CD4-positive, alpha-beta T cell treated with Interleukin-2 at 100 ng/mL for 4 hours (primary cell): Measurements from ENCODE around the gene HYAL2.

ENCODE experiments used
- DNase-seq: peaks from one replicate; pipeline ENCODE4 v3.0.0-alpha.2; 2020; ENCODE audit warnings: low spot score

Gene HYAL2, protein sequence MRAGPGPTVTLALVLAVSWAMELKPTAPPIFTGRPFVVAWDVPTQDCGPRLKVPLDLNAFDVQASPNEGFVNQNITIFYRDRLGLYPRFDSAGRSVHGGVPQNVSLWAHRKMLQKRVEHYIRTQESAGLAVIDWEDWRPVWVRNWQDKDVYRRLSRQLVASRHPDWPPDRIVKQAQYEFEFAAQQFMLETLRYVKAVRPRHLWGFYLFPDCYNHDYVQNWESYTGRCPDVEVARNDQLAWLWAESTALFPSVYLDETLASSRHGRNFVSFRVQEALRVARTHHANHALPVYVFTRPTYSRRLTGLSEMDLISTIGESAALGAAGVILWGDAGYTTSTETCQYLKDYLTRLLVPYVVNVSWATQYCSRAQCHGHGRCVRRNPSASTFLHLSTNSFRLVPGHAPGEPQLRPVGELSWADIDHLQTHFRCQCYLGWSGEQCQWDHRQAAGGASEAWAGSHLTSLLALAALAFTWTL

DNA sequence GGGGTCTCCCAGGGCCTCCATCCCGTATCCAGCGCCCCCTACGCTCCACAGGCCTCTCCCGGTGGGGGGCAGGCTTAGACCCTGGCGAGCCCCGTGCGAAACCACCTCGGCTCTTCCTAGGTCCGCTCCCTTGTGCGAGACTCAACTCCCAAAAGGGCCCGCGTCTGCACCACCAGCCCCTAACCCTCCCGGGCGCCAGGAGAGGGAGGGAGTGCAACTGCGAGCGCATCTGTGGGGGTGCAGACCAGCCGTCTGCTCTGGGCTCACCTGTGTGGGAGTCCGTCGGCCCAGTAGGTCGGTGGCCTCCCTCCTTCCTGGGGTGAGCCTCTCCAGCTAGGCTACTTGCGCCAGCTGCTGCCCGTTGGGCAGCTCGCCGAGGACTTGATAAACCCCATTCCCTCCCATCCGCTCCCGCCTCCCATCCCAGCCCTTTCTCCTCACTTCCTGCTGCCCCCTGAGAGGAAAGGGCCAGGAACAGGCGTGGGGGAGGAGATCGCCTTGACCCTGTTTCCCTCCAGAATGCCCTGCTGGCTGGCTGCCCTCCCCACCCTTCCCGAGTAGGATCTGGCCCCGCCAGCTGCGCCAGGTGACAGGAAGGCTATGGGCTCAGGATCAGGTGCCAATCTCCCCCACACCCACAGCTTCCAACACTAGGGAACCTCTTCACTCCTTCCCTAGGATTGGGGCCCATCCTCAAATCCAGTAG, at the start of gene HYAL2:
HYAL2 (minus strand) TSS at position 360 of the 706 bp plus-strand sequence. CDS start 2,256 bp downstream, outside the sequence.
- no peak for DNase-seq

DNA sequence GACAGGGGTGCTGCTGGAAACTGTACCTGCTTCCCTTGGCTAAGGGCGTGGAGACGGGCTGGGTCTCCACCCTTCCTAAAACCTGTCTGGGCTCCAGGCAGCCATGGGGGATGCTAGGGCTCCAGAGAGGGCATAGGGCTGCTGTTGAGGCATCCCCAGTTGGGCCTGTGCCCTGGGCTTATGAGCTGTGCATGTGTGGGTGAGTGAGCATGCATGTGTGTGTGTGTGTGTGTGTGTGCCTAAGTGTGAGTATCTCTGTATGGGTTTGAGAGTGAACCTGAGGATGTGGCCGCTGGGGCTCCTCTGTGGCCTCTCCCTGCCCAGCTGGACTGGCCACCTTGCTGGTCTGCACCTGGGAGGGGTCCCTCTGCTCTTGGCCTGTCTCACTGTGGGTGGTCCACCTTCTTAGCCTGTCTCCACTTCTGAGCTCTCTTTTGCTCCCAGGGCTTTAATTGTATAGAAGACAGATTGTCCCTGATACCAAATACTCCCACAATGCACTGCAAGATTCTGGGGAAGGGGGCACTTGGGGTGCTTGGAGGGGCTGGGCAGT, 48.7 kb upstream of the HYAL2 start:
- no peak for DNase-seq

DNA sequence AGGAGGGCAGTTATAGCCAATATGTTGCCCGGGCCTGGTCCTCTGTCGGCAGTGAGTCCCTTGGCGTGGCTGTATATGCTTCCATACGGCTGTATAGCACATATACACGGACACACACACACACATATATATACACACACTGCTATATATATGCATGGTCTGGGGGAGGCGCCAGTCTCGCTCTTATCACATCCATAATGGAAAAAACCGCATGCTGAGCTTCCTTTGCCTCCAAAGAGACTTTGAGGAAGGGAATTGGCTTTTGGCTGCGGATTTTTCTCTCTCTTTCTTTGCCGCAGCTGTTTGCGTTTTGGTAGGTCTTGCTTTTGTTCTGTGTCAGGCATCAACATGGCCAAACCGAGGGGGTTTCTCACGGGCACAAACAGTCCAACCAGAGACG, 48.0 kb upstream of the HYAL2 start:
- no peak for DNase-seq

DNA sequence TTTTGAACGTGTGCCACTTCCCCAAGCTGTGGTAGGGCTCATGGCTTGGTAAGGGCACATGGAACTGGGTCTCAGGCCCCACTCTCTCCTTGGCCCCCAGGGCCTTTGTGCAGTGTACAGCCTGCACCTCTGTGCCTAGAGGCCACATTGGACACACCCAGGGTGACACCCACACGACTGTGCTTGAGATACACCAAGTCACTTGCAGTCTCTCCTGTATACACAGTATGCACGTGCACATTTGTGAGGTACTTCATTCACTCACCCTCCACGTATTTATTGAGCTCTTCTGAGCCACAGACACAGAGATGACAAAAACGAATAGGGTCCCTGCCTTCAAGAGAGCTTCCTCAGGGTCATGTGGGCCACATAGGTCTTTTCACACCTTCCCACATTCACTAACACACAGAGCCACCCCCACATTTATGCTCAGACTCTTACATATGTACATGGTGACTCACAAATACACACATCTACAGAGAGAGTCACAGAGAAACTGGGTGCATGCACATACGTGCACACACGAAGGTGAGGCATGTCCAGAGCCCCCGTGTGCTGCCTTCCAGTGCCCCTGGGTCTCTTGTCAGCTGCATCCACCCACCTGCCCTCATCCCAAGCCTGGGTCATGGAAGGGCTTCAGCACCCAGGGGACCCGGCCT, 46.6 kb upstream of the HYAL2 start:
- DNase-seq = no peak

DNA sequence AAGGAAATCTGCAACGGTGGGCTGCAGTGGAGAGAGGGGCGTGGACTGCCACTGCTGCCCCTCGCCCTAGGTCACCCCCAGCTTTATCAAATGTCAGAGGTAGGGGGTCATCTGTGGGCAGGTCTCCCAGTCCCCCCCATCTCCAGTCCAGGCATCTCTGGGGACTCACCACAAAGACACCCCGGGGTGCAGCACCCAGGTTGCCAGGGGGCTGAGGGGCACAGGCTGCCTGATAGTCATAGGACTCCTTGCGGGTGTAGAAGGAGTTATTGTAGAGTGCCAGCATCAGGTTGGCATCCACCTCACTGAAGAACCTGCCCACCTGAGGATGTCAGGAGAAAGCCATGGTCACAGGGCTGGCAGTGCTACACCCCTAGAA, 43.3 kb upstream of the HYAL2 start:
- no peak for DNase-seq

DNA sequence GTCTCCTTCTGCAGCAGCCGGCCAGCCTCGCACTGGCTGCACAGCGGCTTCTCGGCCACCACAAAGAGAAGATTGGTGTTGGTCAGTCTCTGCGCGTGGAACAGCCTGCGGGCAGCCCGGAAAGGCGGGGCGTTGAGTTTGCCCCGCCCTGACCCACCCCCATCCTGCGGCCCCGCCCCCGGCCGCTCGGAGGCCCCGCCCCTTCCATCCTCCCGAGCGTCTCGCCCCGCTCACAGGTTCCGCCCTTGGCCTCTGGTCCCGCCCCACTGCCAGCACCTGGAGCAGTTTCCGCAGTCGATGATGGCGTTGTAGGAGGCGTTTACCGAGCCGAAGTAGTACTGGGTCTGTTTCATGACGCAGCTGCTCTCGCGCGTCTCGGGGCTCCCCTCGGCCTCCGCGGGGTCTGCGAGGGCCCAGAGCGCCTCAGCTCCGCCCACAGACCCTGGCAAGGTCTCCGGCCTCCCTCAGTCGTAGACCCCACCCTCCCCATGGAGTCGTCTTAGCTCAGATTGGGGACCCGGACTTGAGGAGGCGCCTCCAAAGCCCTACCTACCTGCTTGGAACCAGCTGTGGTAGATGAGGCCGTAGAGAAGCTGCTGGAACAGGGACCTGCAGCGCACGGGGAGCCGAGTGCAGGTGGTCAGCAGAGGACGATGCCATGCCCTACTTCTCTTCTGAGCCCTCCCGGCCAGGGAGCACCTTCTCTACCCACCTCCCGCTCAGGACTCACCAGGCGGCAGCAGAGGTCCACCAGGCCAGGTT, 42.7 kb upstream of the HYAL2 start:
- peak; percentile 95 for DNase-seq

DNA sequence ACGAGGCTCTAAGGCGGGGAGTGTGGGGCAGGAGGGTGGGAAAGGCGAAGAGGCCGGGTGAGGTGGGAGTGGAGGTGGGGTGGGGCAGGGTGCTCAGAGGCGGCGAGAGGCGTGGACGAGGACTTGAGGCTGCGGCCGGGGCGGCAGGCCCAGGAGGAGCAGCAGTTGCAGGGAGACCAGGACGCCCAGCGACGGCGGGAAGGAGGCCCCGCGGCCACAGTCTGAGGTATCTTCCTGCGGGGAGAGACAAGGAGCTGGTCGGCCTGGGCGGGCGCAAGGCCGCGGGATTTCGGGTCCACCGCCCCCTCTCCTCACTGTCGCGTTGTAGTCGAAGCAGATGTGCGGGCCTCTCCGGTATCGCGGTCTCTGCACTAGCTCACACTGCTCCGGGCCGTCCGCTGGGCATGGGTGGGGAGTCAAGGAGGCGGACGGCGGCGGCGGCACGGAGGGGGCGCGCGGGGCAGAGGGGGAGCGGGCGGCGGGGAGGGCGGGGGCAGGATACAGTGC, 42.1 kb upstream of the HYAL2 start:
- no peak for DNase-seq

DNA sequence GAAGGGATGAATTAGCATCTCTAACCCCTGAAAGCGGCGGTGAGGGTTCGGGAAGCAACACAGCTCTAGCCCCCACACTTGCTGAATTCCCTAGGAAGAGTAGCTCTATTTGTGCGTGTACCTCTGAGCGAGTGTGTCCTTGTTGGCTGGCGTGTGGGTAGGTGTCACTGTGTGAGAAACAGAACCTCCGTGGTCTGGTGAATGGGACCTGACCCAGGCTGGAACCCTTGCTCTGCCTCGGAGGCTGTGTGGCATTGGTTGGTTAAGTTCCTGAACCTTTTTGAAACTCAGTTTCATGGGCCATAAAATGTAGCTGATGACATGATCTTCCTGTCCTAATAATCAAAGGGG, 37.2 kb upstream of the HYAL2 start:
- no peak for DNase-seq

DNA sequence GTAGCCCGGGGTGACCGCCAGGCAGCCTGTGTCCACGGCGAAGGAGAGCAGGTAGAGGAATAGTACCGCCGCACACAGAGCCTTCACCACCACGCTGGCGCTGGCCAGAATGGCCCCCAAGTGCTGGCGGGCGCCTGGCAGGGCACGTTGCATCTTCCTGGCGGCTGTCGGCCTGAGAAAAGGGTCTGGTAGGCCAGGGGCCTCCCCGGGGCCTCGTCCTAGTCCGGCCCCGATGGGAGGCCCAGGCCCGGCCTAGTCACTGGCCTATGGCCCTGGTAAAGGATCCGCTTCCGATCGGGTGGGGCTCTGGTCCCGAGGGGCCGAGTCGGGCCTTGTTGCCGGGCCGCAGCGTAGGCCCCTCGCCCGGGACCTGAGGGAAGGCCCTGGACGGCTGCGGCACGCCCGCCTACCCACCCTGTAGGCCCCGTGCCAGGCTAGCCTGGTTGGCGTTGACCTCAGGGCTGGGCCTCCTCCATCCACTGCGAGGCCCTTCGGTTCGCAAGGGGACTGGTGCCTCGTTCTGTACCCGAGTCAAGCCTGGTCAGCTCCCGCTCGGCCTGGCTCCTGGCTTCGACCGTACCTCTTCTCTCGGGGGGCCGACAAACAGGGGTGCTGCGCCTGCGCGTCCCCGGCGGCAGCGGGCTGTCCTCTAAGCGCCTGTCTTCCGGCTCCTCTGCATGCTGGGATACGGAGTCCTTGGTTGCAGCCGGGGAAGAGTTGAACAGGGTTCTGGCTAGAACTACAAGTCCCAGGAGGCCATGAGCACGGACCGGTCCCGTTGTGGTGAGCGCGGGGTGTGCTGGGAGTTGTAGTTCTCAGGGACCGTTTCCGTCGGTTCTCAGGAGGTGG, 36.6 kb upstream of the HYAL2 start, which contains the start of gene TMEM115:
TMEM115 (minus strand) TSS at position 611 of the 849 bp plus-strand sequence; CDS start at position 153, 458 bp downstream.
- peak; percentile 98 for DNase-seq

DNA sequence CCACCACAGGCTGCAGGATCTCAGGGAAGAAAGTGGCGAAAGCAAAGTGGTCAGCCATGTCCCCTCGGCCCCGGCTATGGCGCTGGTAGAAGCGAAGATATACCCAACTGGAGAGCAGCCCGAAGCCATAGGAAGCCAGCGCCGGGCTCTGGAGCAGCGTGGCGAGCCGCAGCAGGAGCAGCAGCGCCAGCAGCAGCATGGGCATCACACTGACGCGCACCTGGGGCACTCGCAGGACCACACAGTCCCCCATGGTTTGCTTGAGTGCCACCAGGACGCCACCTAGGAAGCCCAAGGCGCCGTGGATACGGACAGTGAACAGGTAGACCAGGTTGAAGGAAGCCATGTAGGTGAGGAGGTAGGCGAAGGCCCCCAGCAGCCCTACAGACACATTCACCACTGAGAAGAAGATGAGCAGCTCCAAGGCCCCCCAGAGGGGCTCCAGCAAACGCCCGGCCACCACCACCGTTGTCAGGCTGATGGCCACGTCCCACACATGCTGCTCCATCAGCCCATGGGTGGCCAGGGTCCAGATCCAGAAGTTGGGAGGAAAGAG, 35.9 kb upstream of the HYAL2 start:
- DNase-seq = no peak

DNA sequence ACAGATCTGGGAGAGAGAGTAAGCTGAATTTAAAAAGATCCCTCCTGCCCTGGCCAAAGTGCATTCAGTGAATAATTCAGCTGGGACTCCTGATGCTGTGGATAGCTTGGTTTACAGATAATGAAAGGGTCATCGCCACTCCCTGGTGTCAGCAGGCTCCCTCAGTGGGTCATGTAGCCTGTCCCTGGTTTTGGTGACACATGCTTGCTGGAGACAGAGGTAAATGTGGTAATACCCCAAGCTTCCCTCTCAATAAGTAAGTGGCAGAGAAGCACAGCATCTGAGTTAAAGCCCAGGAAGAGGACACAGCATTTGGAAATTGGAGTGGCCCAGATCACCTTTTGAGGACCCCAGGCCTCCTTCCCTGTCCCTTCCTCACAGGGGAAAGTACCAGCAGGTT, 34.9 kb upstream of the HYAL2 start:
- DNase-seq = no peak

DNA sequence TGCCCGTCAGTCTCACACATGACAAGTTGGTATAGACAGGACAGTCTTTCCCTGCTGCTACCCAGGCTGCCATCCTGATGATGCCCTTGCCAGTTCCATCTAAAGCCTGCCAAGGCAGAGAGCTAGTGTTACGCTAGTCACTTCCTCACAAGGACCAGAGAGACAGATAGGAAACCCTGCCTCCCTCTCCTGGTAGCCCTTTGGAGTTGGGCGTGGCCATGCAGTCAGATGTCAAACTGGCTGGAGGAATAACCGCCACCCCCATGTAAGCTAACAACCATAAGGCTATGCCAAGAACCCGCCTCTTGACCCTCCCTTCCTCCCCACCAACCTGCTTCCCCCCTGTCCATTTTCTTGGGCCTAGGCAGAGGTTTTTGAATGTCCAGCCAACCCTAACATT, 34.0 kb upstream of the HYAL2 start:
- DNase-seq = no peak

DNA sequence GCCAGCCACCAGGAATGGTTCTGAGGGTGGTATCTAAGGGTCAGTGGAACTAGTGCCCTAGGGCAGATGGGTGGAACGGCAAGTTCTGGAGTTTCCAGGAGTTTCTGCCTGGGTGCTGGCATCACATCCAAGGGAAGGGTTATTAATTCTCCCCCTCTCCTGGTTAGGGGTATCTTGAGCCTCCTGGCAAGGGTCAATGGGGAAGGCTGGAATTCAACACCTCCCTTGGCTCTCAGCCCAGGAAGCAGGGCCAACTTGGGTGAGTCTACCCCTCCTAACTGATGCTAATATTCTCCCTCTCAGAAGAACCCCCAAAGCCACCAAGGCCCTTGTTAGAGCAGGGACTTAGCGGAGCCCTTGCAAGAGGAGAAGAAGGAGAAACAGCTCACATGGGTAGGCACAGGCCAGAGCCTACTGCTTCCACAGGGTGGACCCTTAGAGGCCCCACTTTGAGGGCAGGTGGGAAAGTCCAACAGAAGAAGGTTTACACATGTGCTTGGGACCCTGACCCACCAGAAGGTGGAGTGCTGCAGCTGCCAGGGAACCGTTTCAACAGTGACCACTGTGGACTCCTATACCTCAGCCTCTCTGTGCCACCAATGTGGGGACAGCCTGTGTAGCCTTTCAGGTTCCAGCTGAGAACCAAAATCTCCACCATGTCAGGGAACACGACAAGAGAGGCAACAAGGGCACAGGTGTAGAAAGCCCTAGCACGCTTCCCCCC, 33.4 kb upstream of the HYAL2 start:
- DNase-seq = no peak

DNA sequence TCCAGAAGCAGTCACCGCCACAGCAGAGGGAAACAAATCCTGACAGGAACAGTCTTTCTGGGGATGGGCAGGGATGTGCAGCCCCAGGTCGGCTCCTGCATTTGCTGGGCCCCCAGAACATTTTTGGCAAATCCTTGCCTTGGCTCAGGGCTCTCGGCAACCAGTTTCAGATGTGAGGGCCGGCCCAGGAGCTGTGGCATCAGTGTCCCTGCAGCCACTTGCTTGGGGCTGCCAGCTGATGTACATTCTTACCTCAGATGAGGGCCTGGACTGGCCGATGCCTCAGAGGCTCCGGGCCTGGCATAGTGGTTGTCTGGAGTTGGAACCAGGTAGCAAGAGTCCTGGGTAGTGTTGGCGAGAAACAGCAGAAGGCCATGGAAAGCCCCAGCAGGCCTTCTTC, 32.3 kb upstream of the HYAL2 start:
- no peak for DNase-seq

DNA sequence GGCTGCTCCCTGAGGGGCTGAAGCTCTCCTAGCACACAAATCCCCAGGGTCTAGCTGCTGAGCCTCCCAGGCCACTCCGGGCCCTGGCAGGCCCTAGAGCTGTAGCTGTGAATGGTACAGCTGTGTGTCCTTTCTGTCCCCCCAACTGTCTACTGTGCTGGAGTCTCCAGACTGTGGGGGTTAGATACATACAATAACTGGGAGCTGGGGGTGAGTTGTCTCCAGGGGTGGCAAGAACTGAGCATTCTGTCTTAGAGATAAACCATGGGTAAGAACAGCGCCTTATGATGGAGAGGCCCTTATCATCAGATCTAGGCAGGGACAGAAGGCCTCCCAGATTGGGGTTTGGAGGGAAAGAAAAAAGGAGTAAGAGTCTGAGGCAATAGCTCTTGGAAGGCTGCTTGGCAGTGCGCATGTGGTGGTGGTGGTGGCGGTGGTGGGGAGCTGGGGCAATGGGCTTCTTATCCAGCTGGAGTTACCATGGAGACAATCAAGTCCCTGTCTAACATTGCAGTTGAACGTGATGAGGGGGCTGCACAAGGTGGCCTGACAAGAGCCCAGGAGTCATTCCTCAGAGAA, 31.7 kb upstream of the HYAL2 start:
- no peak for DNase-seq

DNA sequence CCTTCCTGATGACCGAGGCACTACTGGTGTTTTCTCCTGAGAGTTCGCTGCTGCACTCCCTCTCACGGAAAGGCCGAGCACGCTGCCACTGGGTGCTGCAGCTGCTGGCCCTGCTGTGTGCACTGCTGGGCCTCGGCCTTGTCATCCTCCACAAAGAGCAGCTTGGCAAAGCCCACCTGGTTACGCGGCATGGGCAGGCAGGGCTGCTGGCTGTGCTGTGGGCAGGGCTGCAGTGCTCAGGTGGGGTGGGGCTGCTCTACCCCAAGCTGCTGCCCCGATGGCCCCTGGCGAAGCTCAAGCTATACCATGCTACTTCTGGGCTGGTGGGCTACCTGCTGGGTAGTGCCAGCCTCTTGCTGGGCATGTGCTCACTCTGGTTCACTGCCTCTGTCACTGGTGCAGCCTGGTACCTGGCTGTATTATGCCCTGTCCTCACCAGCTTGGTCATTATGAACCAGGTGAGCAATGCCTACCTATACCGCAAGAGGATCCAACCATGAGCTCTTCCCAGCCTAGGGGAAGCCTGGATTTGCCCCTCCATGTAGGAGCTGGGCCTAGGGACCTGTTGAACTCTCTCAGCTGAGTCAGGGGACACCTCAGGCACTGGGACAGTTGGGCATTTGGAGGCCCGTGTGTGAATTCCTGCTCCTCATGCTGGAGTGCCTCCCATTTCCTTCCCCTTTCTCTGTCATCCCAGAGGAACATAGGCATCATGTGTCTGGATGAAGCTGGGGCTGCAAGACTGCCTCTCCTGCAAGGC, 30.9 kb upstream of the HYAL2 start:
- DNase-seq = no peak

DNA sequence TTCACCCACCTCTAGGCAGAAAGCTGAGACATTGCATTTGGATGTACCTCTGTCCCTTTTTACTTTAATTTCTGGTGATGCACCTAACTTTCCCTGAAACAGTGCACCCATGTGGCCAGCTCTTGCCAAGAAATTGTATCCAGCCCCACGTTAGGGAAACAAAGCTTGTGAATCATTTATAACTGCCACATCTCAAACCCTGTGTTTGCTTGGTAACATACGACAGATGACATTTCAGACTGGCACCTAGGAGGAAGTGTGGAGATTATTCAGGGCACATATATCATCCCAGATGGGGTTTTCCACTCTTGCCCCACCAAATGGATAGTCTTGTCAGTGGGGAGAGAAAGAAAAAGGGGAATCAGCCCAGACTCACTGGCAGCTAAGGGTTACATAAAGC, 30.2 kb upstream of the HYAL2 start:
- DNase-seq = no peak

DNA sequence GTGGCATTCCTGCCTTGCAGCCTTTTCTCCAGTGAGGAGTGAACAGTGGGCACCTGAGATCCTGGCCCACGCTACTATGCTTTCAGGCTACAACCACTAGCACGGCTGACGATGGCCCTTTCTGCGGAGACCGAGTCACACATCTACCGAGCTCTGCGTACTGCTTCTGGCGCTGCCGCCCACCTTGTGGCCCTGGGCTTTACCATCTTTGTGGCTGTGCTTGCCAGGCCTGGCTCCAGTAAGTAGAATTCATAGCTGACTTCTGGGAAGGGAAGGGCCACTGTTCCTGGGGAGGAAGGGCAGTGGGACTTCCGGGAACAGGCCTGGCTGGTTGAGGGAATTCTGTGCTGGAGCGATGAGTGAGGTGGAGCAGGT, 28.8 kb upstream of the HYAL2 start:
- DNase-seq = no peak
